ENCODE measurements around the gene ZSCAN2.

DNA sequence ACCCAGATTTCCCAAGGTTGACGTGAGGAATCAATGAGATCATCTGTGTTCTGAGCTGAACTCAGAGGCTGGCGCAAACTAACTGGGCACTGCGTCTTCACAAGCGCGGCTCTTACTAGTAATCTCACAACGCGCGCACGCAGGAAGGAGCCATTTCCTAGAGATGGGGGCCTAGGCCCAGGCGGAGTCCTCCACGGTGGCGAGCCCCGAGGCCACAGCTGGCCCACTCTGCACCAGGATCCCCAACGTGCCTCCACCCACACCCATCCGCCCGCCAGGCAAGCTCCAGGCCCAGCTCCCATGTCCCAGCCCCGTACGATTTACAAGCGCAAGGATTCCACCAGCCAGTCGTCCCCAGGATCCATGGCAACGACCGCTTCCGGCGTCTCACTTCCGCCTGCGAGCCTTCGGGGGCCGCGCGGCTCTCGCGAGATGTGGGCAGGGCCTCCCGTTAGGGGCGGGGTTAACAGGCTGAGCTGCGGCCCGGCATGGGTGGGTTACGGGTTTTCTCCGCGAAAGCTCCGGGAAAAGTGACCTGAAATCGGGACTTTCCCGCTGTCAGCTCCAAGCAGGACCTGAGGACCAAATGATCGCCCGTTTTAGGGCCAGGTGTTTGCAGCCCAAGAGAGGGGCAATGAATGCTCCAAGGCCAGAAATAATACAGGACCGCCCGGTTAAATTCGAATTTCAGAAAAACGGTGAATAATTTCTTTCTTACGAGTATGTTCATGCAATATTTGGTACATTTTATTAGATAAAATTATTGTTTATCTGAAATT is 53.3 kb downstream of the ZSCAN2 start, which contains the start of gene WDR73:
- TF ChIP-seq, protein P1, sequence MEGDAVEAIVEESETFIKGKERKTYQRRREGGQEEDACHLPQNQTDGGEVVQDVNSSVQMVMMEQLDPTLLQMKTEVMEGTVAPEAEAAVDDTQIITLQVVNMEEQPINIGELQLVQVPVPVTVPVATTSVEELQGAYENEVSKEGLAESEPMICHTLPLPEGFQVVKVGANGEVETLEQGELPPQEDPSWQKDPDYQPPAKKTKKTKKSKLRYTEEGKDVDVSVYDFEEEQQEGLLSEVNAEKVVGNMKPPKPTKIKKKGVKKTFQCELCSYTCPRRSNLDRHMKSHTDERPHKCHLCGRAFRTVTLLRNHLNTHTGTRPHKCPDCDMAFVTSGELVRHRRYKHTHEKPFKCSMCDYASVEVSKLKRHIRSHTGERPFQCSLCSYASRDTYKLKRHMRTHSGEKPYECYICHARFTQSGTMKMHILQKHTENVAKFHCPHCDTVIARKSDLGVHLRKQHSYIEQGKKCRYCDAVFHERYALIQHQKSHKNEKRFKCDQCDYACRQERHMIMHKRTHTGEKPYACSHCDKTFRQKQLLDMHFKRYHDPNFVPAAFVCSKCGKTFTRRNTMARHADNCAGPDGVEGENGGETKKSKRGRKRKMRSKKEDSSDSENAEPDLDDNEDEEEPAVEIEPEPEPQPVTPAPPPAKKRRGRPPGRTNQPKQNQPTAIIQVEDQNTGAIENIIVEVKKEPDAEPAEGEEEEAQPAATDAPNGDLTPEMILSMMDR (IDR thresholded peaks at IDR 0.05), result peak in 1 of 6 experiments; percentile 23
- TF ChIP-seq POLR2A (IDR thresholded peaks at IDR 0.05), result peak in 2 of 4 donors; percentile 60 to 69
